ENCODE measurements around the gene SUCLG1.
"Not testable (repeated sequence)": the region's sequence is repeated elsewhere in the genome, so short reads cannot be mapped to it uniquely, and the experiment has no call there.

SUCLG1 gene

DNA sequence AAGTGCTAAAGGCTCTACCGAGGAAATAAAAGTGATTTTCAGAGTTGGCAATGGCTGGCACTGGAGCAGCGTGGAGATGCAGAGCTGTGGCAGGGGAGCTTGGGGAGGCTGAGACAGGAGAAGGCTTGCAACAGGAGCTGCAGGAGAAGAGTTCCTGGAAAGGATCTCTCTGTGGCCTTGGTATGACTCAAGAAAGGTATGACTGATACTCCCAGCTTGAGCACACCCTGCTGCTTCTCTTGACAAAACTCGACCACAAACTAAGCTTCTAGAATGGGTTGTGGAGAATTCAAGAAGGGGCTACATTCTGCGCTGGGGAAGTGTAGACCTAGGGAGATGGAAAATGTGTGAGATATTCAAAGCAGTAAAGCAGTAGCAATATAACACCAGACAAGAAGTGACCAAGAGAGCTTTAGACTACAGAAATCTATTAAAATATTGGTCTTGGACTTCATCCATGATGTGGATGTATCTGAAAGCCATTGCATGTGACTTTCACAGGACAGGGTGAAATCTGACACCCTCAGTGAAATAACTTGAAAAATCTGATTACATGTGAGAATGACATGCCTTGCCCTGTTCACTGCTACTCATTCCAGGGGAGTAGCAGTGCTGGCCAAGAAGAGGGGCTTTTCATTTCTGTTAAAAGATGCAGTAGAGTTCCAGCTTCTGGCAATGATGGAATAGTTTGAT is 41.5 kb downstream of the SUCLG1 start:
- DNase-seq, result no peak

DNA sequence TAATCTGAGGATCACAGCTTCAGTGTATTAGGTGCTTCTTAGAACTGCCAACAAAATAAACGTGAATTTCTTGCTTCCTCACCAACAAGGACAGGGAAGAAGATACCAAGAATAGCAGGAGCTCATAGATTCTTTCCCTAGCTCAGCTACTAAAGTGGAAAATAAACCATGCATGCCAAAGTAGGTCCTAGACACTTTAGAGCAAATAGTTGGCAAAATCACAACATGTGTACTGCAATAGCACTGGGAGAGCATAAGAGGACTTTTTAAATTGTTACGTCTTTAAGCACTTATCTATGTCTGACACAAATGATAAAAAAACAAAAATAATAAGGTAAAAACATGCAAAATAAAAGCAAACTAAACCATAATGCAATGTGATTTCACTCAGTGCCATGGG is 49.5 kb downstream of the SUCLG1 start:
- DNase-seq, result no peak

DNA sequence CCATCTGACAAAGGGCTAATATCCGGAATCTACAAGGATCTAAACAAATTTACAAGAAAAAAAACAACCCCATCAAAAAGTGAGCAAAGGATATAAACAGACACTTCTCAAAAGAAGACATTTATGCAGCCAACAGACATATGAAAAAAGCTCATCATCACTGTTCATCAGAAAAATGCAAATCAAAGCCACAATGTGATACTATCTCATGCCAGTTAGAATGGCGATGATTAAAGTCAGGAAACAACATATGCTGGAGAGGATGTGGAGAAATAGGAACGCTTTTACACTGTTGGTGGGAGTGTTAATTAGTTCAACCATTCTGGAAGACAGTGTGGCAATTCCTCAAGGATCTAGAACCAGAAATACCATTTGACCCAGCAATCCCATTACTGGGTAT is 57.0 kb downstream of the SUCLG1 start:
- DNase-seq, result not testable (repeated sequence)

DNA sequence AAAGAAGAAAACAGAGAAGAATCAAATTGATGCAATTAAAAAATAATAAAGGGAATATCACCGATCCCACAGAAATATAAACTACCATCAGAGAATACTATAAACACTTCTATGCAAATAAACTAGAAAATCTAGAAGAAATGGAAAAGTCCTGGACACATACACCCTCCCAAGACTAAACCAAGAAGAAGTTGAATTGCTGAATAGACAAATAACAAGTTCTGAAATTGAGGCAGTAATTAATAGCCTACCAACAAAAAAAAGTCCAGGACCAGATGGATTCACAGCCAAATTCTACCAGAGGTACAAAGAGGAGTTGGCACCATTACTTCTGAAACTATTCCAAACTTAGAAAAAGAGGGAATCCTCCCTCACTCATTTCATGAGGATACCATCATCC is 59.2 kb downstream of the SUCLG1 start:
- DNase-seq, result not testable (repeated sequence)

DNA sequence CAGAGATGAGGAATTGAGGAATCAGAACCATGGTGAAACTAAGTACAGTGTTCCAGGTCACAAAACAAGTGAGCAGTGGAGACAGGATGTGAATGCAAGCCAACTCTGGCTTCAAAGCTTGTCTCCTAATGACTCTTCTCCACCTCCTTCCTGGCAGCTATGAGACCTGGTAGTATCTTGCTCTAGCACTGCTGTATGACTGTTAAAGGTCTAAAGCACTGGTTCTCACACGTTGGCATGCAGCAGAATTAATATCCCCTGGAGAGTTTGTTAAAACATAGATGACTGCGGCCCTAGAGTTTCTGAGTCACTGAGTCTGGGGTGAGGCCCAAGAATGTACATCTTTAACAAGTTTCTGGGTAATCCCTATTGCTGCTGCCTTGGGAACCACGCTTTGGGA is 63.3 kb downstream of the SUCLG1 start:
- DNase-seq, result no peak

DNA sequence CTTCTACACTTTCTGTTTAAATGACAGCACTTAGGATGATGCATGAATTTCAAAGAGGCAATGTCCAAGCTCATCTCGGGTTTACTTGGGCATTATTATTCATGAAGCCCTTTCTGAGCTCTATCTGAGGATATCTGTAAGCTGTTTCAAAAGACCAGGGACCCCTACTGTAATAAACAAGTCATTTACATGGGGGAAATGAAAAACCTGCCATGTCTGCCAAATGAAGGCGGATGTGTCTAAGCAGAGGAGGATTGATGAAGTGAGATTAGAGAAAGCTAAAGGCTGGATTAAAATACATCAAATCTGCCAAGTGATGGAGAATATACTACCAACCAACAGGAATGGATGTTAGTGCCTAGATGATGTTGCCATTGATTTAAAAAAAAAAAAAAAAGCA is 64.5 kb downstream of the SUCLG1 start:
- no peak for DNase-seq

DNA sequence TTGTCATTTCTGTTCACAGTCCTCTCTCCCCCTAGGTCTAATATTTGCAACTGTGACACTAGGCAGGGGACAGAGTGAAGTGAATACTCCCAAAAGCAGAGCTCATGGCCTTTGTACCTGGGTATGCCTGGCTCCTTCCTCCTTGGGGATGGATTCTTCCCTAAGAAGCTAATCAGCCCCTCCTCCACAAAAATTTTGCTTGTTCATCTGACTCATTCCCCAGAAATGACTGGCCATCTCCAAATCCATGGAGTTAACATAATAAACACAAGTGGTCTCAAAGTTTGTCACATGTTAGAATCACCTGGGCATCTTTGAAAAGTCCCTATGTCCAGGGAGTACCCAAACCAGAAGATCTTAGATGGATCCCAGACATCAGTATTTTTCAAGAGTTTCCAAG is 65.3 kb downstream of the SUCLG1 start:
- DNase-seq, result no peak

DNA sequence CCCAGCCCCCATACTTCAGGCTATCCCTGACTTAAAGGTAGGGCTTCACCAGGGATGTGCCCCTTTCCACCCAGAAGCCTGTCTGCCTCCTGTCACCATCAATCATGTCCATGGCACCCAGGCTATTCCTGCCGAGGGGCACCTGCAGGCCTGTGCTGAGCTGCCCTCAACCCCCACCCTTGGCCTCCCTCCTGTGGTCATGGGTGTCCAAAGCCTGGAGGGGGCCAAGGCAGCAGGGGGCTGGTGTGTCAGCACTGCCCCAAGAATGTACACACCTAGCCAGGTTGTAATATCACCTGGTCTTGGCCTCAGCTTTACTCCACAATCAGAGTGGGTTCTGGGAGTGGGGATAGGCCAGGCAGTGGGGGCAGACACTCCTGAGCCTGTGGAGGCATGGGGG is 69.3 kb downstream of the SUCLG1 start:
- DNase-seq, result no peak

DNA sequence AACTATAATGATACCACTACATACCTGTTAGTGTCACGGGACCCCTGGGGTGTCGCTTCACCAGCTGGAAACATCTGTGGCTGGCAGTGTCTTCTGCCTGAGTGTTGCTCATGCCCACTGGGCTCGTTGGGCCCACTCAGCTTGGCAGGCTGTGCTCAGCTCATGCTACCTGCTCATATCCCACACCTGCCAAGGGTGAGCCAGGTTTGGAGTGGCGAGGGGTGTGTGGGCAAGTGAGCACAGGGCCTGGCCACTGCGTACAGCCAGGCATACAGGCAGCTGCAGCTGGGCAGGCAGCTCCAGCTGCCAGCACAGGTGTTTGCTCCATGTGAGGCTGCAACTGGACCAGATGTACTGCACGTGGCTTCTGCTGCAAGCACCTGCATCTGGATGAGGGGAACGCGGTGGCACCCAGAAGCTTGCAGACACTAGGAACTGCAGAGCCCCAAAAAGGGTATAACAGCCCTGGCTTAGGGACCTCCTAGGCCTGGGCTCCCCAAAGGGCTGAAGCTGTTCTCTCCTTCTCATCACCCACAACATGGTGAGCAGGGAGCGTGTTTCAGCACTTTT is 70.1 kb downstream of the SUCLG1 start:
- no peak for DNase-seq

DNA sequence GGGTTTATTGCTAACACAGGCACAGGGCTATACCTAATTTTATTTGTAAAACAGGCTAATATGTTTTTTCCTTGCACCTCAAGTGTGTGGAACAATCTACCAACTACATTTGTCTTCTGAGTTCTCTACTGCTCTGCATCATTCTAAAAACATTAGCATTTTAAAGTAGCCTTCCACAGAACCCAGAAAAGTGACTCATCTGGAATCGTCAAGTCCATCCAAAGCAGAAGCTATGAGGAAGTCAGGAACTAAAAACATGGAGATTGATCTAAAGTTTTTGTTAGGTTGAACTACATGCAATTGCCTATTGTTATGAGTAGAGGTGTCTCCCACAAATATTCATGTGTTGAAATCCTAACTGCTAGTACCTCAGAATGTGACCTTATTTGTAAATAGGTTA is 70.9 kb downstream of the SUCLG1 start:
- DNase-seq, result no peak

DNA sequence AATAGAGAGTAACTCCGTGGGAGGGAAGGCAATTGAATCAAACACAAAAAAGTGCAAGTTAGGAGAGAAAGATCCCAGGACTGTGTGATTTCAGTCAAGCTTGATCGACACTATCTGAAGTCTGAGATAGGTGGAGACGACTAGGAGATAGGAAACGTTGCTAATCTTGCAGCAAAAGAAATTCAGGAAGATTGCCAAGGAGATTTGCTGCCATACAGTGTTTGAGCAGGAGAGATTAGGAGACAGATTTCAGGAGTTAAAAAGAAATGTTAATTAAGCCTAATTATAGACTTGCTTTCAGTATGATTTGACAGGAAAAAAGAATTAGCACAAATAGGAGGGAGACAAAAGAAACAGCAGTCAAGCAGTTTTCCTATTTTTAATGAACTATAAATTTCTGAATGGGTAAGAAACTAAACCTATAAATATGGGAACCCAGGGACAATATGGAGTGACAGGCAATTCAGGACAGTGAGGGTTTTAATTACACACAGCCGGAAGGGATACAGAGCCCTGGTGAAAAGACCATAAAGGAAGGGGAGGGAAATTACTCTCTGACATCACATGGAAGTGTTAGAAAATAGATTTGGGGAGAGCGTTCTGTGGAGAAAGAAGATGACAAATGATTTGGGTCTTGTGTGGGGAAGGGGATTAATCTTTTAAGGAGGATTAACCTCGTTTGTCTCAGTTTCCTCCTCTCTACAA is 72.6 kb downstream of the SUCLG1 start:
- DNase-seq, result no peak

DNA sequence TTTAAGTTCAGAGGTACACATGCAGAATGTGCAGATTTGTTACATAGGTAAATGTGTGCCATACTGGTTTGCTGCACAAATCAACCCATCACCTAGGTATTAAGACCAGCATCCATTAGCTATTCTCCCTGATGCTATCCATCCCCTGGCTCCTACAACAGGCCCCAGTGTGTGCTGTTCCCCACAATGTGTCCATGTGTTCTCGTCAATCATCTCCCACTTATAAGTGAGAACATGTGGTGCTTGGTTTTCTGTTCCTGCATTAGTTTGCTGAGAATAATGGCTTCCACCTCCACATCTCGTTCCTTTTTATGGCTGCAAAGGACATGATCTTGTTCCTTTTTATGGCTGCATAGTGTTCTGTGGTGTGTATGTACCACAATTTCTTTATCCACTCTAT is 75.8 kb downstream of the SUCLG1 start:
- DNase-seq, result no peak

DNA sequence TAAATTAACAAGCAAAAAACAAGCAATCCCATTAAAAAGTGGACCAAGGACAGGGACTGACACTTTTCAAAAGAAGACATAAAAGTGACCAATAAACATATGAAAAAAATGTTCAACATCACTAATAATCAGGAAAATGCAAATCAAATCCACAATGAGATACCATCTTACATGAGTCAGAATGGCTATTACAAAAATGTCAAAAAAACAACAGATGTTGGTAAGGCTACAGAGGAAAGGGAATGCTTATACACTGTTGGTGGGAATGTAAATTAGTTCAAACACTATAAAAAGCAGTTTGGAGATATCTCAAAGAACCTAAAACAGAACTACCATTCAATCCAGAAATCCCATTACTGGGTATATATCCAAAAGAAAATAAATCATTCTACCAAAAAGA is 78.2 kb downstream of the SUCLG1 start:
- no peak for DNase-seq

DNA sequence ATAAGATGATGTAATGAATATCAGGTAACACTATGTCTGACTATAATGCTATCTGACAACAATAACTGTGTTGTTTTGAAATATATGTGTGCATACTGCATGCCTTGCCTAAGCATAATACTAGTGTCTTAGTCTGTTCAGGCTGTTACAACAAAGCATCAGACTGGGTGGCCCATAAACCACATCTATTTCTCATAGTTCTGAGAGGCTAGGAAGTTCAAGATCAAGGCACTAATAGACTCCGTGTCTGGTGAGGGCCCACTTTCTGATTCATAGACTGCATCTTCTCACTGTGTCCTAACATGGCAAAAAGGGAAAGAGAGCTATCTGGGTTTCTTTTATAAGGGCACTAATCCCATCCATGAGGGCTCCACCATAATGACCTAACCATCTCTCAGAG is 80.1 kb downstream of the SUCLG1 start:
- DNase-seq, result no peak

DNA sequence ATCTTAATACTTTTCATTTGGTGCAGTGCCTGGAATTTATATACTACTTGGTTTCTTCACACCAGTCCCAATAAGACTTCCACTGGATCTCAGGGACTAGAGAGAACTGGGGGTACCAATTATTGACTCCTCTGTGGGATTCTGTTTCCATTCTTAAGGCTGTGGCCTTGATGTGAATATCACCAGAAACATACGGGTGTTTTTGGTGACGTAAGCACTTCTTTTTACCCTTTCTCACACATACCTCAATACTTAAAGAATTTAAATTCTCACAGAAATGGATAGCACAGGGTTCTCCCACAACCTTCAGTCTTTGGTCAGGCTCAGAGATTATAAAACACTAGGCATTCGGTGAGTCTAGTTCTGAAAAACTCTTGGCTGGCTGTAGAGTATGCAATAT is 84.1 kb downstream of the SUCLG1 start:
- no peak for DNase-seq

DNA sequence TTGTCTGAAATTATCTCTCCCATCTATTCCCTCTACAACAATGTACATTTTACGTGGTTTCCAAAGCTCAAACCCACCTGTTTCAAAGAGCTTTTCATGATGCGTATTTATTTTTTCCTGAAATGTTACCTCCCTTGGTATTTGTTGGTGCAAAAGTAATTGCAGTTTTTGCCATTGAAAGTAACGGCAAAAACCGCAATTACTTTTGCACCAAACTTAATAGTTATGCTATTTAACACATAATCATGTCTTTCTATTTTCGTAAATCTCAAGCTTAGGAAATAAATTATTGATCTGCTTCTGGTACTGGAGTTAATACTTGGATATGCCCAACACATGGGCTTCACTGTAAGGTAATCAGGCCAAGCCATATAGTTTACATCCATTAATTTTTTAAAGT is 85.2 kb downstream of the SUCLG1 start:
- DNase-seq, result no peak

Measured in activated CD4-positive, alpha-beta T cell treated with anti-CD3 and anti-CD28 coated beads, Interleukin-2, amount 50 U/mL, for 48 hours (primary cell).